NCI-H2029 (cell line): ENCODE results near the gene ULK4.
A peak's percentile ranks its signal among the peaks of the same experiment; 100 is the strongest.
"Not testable (repeated sequence)": the region's sequence is repeated elsewhere in the genome, so short reads cannot be mapped to it uniquely, and the experiment has no call there.

Source experiments
- DNase-seq: peaks from one replicate; lab custom pipeline; 2025; lab: John Stamatoyannopoulos, UW

ULK4 gene

GRCh38 chr3:41960826-41961750 is 815 bp downstream of the ULK4 start:
- peak; percentile 34 for DNase-seq

GRCh38 chr3:41956574-41956973 is 5.3 kb downstream of the ULK4 start:
- DNase-seq = no peak

- no peak for DNase-seq
Measured at GRCh38 chr3:41955192-41955591, 6.7 kb downstream of the ULK4 start.

GRCh38 chr3:41943311-41943843 is 18.5 kb downstream of the ULK4 start:
- no peak for DNase-seq

GRCh38 chr3:41940393-41940792 is 21.5 kb downstream of the ULK4 start:
- no peak for DNase-seq

GRCh38 chr3:41936384-41936783 is 25.5 kb downstream of the ULK4 start:
- no peak for DNase-seq

- no peak for DNase-seq
Measured at GRCh38 chr3:41933154-41933676, 28.7 kb downstream of the ULK4 start.

- no peak for DNase-seq
Measured at GRCh38 chr3:41932464-41932863, 29.4 kb downstream of the ULK4 start.

GRCh38 chr3:41920406-41920965 is 41.4 kb downstream of the ULK4 start:
- DNase-seq = no peak

GRCh38 chr3:41915353-41915752 is 46.5 kb downstream of the ULK4 start:
- no peak for DNase-seq

GRCh38 chr3:41912280-41912679 is 49.6 kb downstream of the ULK4 start:
- DNase-seq = no peak

- DNase-seq = no peak
Measured at GRCh38 chr3:41907330-41908073, 54.4 kb downstream of the ULK4 start.

GRCh38 chr3:41900265-41900664 is 61.6 kb downstream of the ULK4 start:
- no peak for DNase-seq

GRCh38 chr3:41898631-41899030 is 63.3 kb downstream of the ULK4 start:
- no peak for DNase-seq

- peak; percentile 30 for DNase-seq
Measured at GRCh38 chr3:41893977-41894376, 67.9 kb downstream of the ULK4 start.

GRCh38 chr3:41888368-41889076 is 73.4 kb downstream of the ULK4 start:
- DNase-seq = no peak

GRCh38 chr3:41882956-41883355 is 78.9 kb downstream of the ULK4 start:
- no peak for DNase-seq

- DNase-seq = peak; percentile 34
Measured at GRCh38 chr3:41881233-41881821, 80.6 kb downstream of the ULK4 start.

GRCh38 chr3:41880387-41880786 is 81.5 kb downstream of the ULK4 start:
- no peak for DNase-seq

- DNase-seq = not testable (repeated sequence)
Measured at GRCh38 chr3:41877741-41878140, 84.2 kb downstream of the ULK4 start.

GRCh38 chr3:41874022-41874421 is 87.9 kb downstream of the ULK4 start:
- no peak for DNase-seq
